DND-41 (cell line): Measurements from ENCODE around the gene ZSCAN18.

Source experiments
- ATAC-seq: fragments of 200-7000 bp; cut with Tn5 transposase; 3 replicates; pipeline ENCODE4 v1.9.1; 2021; ENCODE audit warnings: low read depth; ENCODE audit not compliant: insufficient read depth
- DNase-seq: peaks from one replicate; pipeline ENCODE4 v3.0.0-alpha.2; 2020
- H2AFZ ChIP-seq: 2 replicates; pipeline ENCODE4 v1.6.0; 2012; ENCODE audit warnings: low read depth, low read length
- H3K27ac ChIP-seq: 2 replicates; pipeline ENCODE4 v1.5.1; 2012; ENCODE audit warnings: low read length, inconsistent platforms
- H3K27me3 ChIP-seq: fragments of 200-600 bp; sonication (generic); 2 replicates; pipeline ENCODE4 v1.6.0; 2012; ENCODE audit warnings: low read length, mild to moderate bottlenecking, inconsistent platforms; ENCODE audit not compliant: insufficient read depth, poor library complexity
- H3K36me3 ChIP-seq: 2 replicates; pipeline ENCODE4 v1.5.1; 2012; ENCODE audit warnings: low read length, inconsistent platforms; ENCODE audit not compliant: insufficient read depth
- H3K4me1 ChIP-seq: 2 replicates; pipeline ENCODE4 v1.5.1; 2012; ENCODE audit warnings: mild to moderate bottlenecking, low read length; ENCODE audit not compliant: insufficient read depth
- H3K4me2 ChIP-seq: 2 replicates; pipeline ENCODE4 v1.6.0; 2012; ENCODE audit warnings: mild to moderate bottlenecking, moderate library complexity, low read length, inconsistent platforms; ENCODE audit not compliant: insufficient read depth
- H3K4me3 ChIP-seq, 2 experiments: fragments of 200-600 bp in 1 of 2; shearing (Covaris generic) in 1 of 2; 2 replicates each; pipeline ENCODE4 v1.5.1; 2012 to 2016; ENCODE audit warnings: inconsistent platforms in 2 of 2, low read length in 2 of 2, mild to moderate bottlenecking in 2 of 2, low read depth in 1 of 2, moderate library complexity in 1 of 2
- H3K79me2 ChIP-seq: 2 replicates; pipeline ENCODE4 v1.6.0; 2012; ENCODE audit warnings: low read length, inconsistent platforms; ENCODE audit not compliant: insufficient read depth
- H3K9ac ChIP-seq: 2 replicates; pipeline ENCODE4 v1.6.0; 2012; ENCODE audit warnings: low read depth, mild to moderate bottlenecking, inconsistent platforms, low read length, moderate library complexity
- H3K9me3 ChIP-seq: 2 replicates; pipeline ENCODE4 v1.5.1; 2012; ENCODE audit warnings: low read length, moderate library complexity, mild to moderate bottlenecking, inconsistent platforms; ENCODE audit not compliant: insufficient read depth, severe bottlenecking
- H4K20me1 ChIP-seq: 2 replicates; pipeline ENCODE4 v1.6.0; 2012; ENCODE audit warnings: low read length; ENCODE audit not compliant: insufficient read depth
- EZH2 ChIP-seq: IDR thresholded peaks from 3 replicates; pipeline ENCODE4 v1.6.1; 2012; ENCODE audit warnings: borderline replicate concordance, low read depth, mild to moderate bottlenecking, moderate library complexity, low read length, inconsistent platforms; ENCODE audit not compliant: severe bottlenecking
- TF ChIP-seq, protein P1 (sequence below): IDR thresholded peaks from 2 replicates; pipeline ENCODE4 v1.5.1; 2012; ENCODE audit warnings: borderline replicate concordance, low read length, moderate library complexity, mild to moderate bottlenecking; ENCODE audit not compliant: poor library complexity, severe bottlenecking; ENCODE audit errors: extremely low read depth

ZSCAN18 gene

GRCh38 chr19:58107778-58108545 lies 9.9 kb upstream of the ZSCAN18 start:
- Histone ChIP-seq H2AFZ (no peak overlapping the region), H3K4me1 (no peaks in the 10 kb centered on the region), H3K36me3 (no peaks in the 10 kb centered on the region), H3K79me2 (no peaks in the 10 kb centered on the region), H3K4me2 (no peak overlapping the region), H3K27ac (no peak overlapping the region), H4K20me1 (no peaks in the 10 kb centered on the region), H3K9ac (no peak overlapping the region), H3K9me3 (peaks cover 49% of the 10 kb centered on the region), H3K4me3 (no peak overlapping the region), H3K27me3 (no peaks in the 10 kb centered on the region)
- ATAC-seq (no peak), DNase-seq (no peak)
- TF ChIP-seq EZH2, result no peak
- TF ChIP-seq, protein P1, sequence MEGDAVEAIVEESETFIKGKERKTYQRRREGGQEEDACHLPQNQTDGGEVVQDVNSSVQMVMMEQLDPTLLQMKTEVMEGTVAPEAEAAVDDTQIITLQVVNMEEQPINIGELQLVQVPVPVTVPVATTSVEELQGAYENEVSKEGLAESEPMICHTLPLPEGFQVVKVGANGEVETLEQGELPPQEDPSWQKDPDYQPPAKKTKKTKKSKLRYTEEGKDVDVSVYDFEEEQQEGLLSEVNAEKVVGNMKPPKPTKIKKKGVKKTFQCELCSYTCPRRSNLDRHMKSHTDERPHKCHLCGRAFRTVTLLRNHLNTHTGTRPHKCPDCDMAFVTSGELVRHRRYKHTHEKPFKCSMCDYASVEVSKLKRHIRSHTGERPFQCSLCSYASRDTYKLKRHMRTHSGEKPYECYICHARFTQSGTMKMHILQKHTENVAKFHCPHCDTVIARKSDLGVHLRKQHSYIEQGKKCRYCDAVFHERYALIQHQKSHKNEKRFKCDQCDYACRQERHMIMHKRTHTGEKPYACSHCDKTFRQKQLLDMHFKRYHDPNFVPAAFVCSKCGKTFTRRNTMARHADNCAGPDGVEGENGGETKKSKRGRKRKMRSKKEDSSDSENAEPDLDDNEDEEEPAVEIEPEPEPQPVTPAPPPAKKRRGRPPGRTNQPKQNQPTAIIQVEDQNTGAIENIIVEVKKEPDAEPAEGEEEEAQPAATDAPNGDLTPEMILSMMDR, result no peak

GRCh38 chr19:58098682-58098998 lies 609 bp upstream of the ZSCAN18 start:
- DNase-seq, result no peak
- peaks cover 21% of the 10 kb centered on the region for H3K4me1 ChIP-seq
- peaks cover 30% of the 10 kb centered on the region for H3K79me2 ChIP-seq
- no peak for ATAC-seq
- no peaks in the 10 kb centered on the region for H3K27me3 ChIP-seq
- peak overlapping the region; percentile 58 for H3K27ac ChIP-seq
- H2AFZ ChIP-seq, result peak overlapping the region; percentile 76
- peak overlapping the region; percentile 74 for H3K4me2 ChIP-seq
- H3K4me3 ChIP-seq, result peak overlapping the region; percentile 96 to 100; a peak in 3 of 4 replicates
- H4K20me1 ChIP-seq, result no peaks in the 10 kb centered on the region
- TF ChIP-seq, protein P1, result no peak
- TF ChIP-seq EZH2, result no peak
- H3K36me3 ChIP-seq, result peaks cover 12% of the 10 kb centered on the region
- peaks cover 7% of the 10 kb centered on the region for H3K9me3 ChIP-seq
- H3K9ac ChIP-seq, result peak overlapping the region; percentile 99

- DNase-seq (no peak), ATAC-seq (no peak)
- peaks cover 7% of the 10 kb centered on the region for H3K9me3 ChIP-seq
- H3K9ac ChIP-seq, result peak overlapping the region; percentile 99
- peaks cover 21% of the 10 kb centered on the region for H3K4me1 ChIP-seq
- H3K27ac ChIP-seq, result peak overlapping the region; percentile 54; the same call in 1 of the 2 replicates
- peak overlapping the region; percentile 96 to 100; a peak in 3 of 4 replicates for H3K4me3 ChIP-seq
- no peaks in the 10 kb centered on the region for H3K27me3 ChIP-seq
- peaks cover 30% of the 10 kb centered on the region for H3K79me2 ChIP-seq
- peaks cover 12% of the 10 kb centered on the region for H3K36me3 ChIP-seq
- no peaks in the 10 kb centered on the region for H4K20me1 ChIP-seq
- peak overlapping the region; percentile 74 for H3K4me2 ChIP-seq
- H2AFZ ChIP-seq, result no peak overlapping the region
- TF ChIP-seq EZH2, result no peak
- TF ChIP-seq, protein P1, result no peak
Observed at GRCh38 chr19:58097349-58097748, 682 bp downstream of the ZSCAN18 start.
